Measurements from ENCODE around the gene ZNF578. TPM values are rescaled to one million over a fixed set of nuclear protein-coding genes. Genes with fewer than 3 reads are reported as not detected.

Gene ZNF578
- total RNA-seq, 4 donors from 2014 or later: 0.95 to 0.96 TPM; not detected in 2

DNA sequence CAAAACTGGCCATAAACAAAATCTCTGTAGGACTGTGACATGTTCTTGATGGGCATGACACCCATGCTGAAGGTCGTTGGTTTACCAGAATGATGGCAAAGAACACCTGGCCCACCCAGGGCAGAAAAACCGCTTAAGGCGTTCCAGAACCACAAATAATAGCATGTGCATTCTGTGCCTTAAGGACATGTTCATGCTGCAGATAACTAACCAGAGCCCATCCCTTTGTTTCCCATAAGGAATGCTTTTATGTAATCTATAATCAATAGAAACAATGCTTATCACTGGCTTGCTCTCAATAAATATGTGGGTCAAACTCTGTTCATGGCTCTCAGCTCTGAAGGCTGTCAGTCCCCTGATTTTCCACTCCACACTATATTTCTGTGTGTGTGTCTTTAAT is 11.2 kb upstream of the ZNF578 start:
- Histone ChIP-seq H3K4me1 (no peaks in the 10 kb centered on the region), H3K4me3 (no peak overlapping the region), H3K9me3 (peaks cover 9 to 27% of the 10 kb centered on the region in 2 donors), H3K27ac (no peak overlapping the region), H3K36me3 (no peaks in the 10 kb centered on the region), H3K27me3 (no peaks in the 10 kb centered on the region)
- DNase-seq: no peak
- TF ChIP-seq, protein P1, sequence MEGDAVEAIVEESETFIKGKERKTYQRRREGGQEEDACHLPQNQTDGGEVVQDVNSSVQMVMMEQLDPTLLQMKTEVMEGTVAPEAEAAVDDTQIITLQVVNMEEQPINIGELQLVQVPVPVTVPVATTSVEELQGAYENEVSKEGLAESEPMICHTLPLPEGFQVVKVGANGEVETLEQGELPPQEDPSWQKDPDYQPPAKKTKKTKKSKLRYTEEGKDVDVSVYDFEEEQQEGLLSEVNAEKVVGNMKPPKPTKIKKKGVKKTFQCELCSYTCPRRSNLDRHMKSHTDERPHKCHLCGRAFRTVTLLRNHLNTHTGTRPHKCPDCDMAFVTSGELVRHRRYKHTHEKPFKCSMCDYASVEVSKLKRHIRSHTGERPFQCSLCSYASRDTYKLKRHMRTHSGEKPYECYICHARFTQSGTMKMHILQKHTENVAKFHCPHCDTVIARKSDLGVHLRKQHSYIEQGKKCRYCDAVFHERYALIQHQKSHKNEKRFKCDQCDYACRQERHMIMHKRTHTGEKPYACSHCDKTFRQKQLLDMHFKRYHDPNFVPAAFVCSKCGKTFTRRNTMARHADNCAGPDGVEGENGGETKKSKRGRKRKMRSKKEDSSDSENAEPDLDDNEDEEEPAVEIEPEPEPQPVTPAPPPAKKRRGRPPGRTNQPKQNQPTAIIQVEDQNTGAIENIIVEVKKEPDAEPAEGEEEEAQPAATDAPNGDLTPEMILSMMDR (IDR thresholded peaks at IDR 0.05): no peak
- in situ Hi-C loops (cut with MboI; ENCODE audit: low pct_ligation_motif_present in 1 of 4, low pct_unique_long_range_greater_than_20kb in 1 of 4, low sequenced_read_pairs in 3 of 4): no loop called here
- intact Hi-C loops (cut with DNase I; ENCODE audit: low total_unique reads): no loop called here
- 77 to 81% methylated on average over 3 of the region's 3 CpGs for WGBS, 2 donors (ENCODE audit: low coverage in 1 of 2)

GRCh38 chr19:52444506-52444905 is 8.8 kb upstream of the ZNF578 start:
- in situ Hi-C loops (cut with MboI; ENCODE audit: low pct_ligation_motif_present in 1 of 4, low pct_unique_long_range_greater_than_20kb in 1 of 4, low sequenced_read_pairs in 3 of 4): no loop called here
- 50% methylated on average over 2 of the region's 2 CpGs; no CpG with 5 or more reads in 1 of the 2 donors for WGBS, 2 donors (ENCODE audit: low coverage in 1 of 2)
- H3K27ac ChIP-seq: no peak overlapping the region

GRCh38 chr19:52451241-52451640 is 2.1 kb upstream of the ZNF578 start:
- no peak for DNase-seq
- H3K4me1 ChIP-seq: peaks cover 0 to 6% (median 0%) of the 10 kb centered on the region in 4 donors
- intact Hi-C loops (cut with DNase I; ENCODE audit: low total_unique reads) (no loop called here), in situ Hi-C loops (cut with MboI; ENCODE audit: low pct_ligation_motif_present in 1 of 4, low pct_unique_long_range_greater_than_20kb in 1 of 4, low sequenced_read_pairs in 3 of 4) (no loop called here)
- H3K36me3 ChIP-seq: peaks cover 0 to under 1% (median 0%) of the 10 kb centered on the region in 4 donors
- no peak overlapping the region for H3K4me3 ChIP-seq
- H3K27ac ChIP-seq: no peak overlapping the region
- WGBS, 2 donors (ENCODE audit: low coverage in 1 of 2): 70% methylated on average over 40 of the region's 41 CpGs; no CpG with 5 or more reads in 1 of the 2 donors
- no peaks in the 10 kb centered on the region for H3K27me3 ChIP-seq
- H3K9me3 ChIP-seq: peaks cover 36 to 46% of the 10 kb centered on the region in 2 donors
- TF ChIP-seq POLR2A (IDR thresholded peaks at IDR 0.05): no peak
- TF ChIP-seq, protein P1 (IDR thresholded peaks at IDR 0.05): no peak
- TF ChIP-seq EP300 (IDR thresholded peaks at IDR 0.05; ENCODE audit: low read depth): no peak
- no peak for TF ChIP-seq POLR2AphosphoS5 (IDR thresholded peaks at IDR 0.05)

More at GRCh38 chr19:52444506-52444905, 8.8 kb upstream of the ZNF578 start:
- DNase-seq: no peak
- Histone ChIP-seq H3K4me1 (no peaks in the 10 kb centered on the region), H3K36me3 (no peaks in the 10 kb centered on the region), H3K27me3 (no peaks in the 10 kb centered on the region), H3K9me3 (peaks cover 9 to 18% of the 10 kb centered on the region in 2 donors), H3K4me3 (no peak overlapping the region)
- TF ChIP-seq EP300 (IDR thresholded peaks at IDR 0.05; ENCODE audit: low read depth) (no peak), POLR2A (IDR thresholded peaks at IDR 0.05) (no peak), POLR2AphosphoS5 (IDR thresholded peaks at IDR 0.05) (no peak)
- TF ChIP-seq, protein P1 (IDR thresholded peaks at IDR 0.05): no peak
- intact Hi-C loops (cut with DNase I; ENCODE audit: low total_unique reads): no loop called here

DNA sequence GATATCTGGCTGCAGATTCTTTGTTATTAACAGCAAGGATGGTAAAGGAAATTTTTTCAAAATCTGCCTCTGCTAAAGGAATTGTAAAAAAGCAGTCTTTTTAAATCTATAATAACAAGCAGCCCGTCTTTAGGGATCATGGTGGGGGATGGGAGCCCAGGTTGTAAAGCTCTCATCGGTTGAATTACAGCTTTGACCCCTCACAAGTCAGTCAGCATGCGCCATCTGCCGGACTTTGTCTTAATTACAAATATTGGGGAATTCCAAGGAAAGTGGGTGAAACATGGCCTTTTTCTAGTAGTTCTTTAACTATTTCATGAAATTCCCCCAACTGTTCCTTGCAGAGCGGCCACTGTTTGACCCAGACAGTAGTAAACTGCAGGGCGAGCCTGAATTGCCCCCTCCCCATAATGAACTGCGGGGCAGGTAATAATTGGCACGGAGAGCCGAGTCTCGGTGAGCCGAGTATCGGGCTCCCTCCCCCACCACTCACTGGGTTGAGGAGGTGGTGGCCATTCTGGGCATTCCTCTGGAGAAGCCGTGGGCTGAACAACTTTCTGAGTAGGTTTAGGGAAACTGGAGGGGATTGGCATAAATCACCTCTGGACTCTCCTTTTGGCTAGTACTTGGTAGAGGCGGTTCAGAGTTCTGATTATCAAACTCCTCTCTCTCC is 11.6 kb downstream of the ZNF578 start:
- Histone ChIP-seq H3K27me3 (no peaks in the 10 kb centered on the region), H3K4me3 (no peak overlapping the region), H3K9me3 (peaks cover 76 to 91% of the 10 kb centered on the region in 2 donors), H3K36me3 (no peaks in the 10 kb centered on the region), H3K27ac (no peak overlapping the region), H3K4me1 (no peaks in the 10 kb centered on the region)
- intact Hi-C loops (cut with DNase I; ENCODE audit: low total_unique reads) (no loop called here), in situ Hi-C loops (cut with MboI; ENCODE audit: low pct_ligation_motif_present in 1 of 4, low pct_unique_long_range_greater_than_20kb in 1 of 4, low sequenced_read_pairs in 3 of 4) (no loop called here)
- no peak for DNase-seq
- TF ChIP-seq POLR2A (IDR thresholded peaks at IDR 0.05) (no peak), EP300 (IDR thresholded peaks at IDR 0.05; ENCODE audit: low read depth) (no peak), POLR2AphosphoS5 (IDR thresholded peaks at IDR 0.05) (no peak)
- TF ChIP-seq, protein P1 (IDR thresholded peaks at IDR 0.05): no peak
- WGBS, 2 donors (ENCODE audit: low coverage in 1 of 2): 74 to 90% methylated on average over 7 to 14 of the region's 14 CpGs

Measured in transverse colon (tissue), 4 donors.